Type B pancreatic cell (in vitro differentiated cells): Measurements from ENCODE around the gene TEX54. TPM values are rescaled to one million over a fixed set of nuclear protein-coding genes. Genes with fewer than 3 reads are reported as not detected.

Source experiments
- DNase-seq: peaks from one replicate; pipeline ENCODE4 v3.0.0; 2021; ENCODE audit warnings: mixed read lengths; ENCODE audit not compliant: unreplicated experiment; ENCODE audit errors: extremely low spot score
- H3K27ac Mint-ChIP-seq: 2 replicates; pipeline ENCODE4 v1.8.0; 2021; ENCODE audit warnings: mild to moderate bottlenecking, mixed read lengths
- H3K27me3 Mint-ChIP-seq: 2 replicates; pipeline ENCODE4 v1.8.0; 2021; ENCODE audit warnings: mixed read lengths
- H3K36me3 Mint-ChIP-seq: 2 replicates; pipeline ENCODE4 v1.8.0; 2021; ENCODE audit warnings: mixed read lengths
- H3K4me1 Mint-ChIP-seq: one replicate; pipeline ENCODE4 v1.8.0; 2021; ENCODE audit warnings: mixed read lengths; ENCODE audit not compliant: unreplicated experiment
- H3K4me3 Mint-ChIP-seq: 2 replicates; pipeline ENCODE4 v1.8.0; 2021; ENCODE audit warnings: mild to moderate bottlenecking, mixed read lengths
- H3K9me3 Mint-ChIP-seq: 2 replicates; pipeline ENCODE4 v1.8.0; 2021; ENCODE audit warnings: mixed read lengths
- total RNA-seq: library from RNA; stranded (reverse); gene quantifications from 2 replicates; pipeline ENCODE4 v1.2.1, GENCODE V29; 2021; ENCODE audit warnings: low replicate concordance
- TF ChIP-seq, protein P1 (sequence below): fragments of 200-600 bp; sonication (generic); conservative IDR thresholded peaks from 2 replicates; pipeline ENCODE4 v1.5.0; 2021; ENCODE audit warnings: antibody characterized with exemption, mild to moderate bottlenecking

The TEX54 gene
- total RNA-seq, 1 donor from 2014 or later: not detected

DNA sequence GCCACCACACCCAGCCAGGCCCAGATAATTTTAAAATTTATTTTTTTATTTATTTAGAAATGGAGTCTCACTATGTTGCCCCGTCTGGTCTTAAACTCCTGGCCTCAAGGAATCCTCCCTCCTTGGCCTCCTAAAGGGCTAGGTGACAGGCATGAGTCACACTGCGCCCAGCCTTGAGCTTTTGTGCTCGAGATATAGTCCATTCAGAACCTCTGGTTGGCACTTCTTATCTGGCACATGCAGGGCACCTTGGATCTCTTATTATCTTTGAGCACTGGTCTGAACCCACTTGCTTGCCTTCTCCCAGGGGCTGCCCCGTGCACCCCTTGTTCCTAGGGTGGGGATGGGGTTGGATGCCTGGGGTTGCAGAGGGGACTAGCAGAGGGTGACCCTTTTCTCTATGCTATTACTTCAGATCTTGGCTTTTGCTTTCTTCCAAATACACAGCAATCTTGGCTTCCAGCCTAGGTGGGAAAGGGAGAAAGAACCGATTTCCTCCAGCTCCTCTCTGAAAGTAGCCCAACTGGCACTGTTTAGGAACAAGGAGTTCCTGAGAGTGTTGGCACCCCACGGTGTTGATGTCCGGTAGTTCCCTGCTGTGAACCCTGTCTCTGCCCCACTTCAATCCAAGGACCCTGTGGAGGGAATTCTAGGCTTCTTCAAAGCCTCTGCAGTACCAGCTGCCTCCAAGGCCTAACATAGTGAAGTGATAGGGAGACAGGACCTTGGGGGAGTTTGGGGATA, 46.8 kb upstream of the TEX54 start:
- TF ChIP-seq, protein P1, sequence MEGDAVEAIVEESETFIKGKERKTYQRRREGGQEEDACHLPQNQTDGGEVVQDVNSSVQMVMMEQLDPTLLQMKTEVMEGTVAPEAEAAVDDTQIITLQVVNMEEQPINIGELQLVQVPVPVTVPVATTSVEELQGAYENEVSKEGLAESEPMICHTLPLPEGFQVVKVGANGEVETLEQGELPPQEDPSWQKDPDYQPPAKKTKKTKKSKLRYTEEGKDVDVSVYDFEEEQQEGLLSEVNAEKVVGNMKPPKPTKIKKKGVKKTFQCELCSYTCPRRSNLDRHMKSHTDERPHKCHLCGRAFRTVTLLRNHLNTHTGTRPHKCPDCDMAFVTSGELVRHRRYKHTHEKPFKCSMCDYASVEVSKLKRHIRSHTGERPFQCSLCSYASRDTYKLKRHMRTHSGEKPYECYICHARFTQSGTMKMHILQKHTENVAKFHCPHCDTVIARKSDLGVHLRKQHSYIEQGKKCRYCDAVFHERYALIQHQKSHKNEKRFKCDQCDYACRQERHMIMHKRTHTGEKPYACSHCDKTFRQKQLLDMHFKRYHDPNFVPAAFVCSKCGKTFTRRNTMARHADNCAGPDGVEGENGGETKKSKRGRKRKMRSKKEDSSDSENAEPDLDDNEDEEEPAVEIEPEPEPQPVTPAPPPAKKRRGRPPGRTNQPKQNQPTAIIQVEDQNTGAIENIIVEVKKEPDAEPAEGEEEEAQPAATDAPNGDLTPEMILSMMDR: no peak
- H3K36me3 Mint-ChIP-seq: peaks cover 30% of the 10 kb centered on the region
- no peak for DNase-seq
- H3K27me3 Mint-ChIP-seq: no peaks in the 10 kb centered on the region
- H3K4me1 Mint-ChIP-seq: peaks cover 40% of the 10 kb centered on the region
- H3K4me3 Mint-ChIP-seq: peak overlapping the region; percentile 100
- peak overlapping the region; percentile 100 for H3K27ac Mint-ChIP-seq
- H3K9me3 Mint-ChIP-seq: no peaks in the 10 kb centered on the region

DNA sequence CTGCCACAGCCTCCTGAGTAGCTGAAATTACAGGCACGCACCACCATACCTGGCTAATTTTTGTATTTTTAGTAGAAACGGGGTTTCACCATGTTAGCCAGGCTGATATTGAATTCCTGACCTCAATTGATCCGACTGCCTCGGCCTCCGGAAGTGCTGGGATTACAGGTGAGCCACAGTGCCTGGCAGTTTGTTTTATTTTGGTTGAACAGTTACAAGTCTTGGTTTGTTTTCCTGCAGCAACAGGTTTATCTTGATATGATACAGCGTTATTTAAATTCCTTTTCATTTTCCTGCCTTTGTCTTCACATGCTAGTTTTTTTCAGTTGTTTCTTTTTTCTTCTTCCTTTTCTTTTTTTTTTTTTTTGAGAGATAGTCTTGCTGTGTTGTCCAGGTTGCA, 44.1 kb upstream of the TEX54 start:
- DNase-seq: no peak
- H3K36me3 Mint-ChIP-seq: peaks cover 9% of the 10 kb centered on the region
- peaks cover 18% of the 10 kb centered on the region for H3K4me1 Mint-ChIP-seq
- H3K9me3 Mint-ChIP-seq: no peaks in the 10 kb centered on the region
- no peak overlapping the region for H3K4me3 Mint-ChIP-seq
- H3K27me3 Mint-ChIP-seq: no peaks in the 10 kb centered on the region
- TF ChIP-seq, protein P1: no peak
- peak overlapping the region; percentile 76 for H3K27ac Mint-ChIP-seq

DNA sequence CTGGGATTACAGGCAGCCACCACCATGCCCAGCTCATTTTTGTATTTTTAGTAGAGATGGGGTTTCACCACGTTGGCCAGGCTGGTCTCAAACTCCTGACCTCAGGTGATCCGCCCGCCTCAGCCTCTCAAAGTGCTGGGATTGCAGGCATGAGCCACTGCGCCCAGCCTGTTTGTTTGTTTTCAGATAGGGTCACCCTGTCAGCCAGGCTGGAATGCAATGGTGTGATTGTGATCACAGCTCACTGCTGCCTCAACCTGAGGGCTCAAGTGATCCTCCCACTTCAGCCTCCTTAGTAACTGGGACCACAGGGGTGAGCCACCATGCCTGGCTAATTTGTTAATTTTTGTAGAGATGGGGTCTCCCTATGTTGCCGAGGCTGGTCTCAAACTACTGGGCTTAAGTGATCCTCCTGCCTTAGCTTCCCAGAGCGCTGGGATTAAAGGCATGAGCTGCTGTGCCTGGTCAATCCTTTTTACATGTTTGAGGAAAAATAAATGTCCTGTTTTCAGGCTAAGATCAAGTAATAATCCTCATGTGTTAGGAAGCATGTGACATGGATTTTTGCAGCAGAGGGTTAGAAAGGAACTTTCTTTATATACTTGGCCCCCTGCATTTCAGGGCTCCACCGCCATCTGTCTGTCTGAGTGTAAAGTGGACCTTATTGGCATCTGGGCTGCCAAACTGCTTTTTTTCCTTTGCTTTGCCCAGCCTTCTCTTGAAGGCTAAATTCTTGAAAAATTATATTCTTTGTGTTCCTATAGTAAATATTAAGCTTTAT, 43.2 kb upstream of the TEX54 start:
- TF ChIP-seq, protein P1: no peak
- peaks cover 16% of the 10 kb centered on the region for H3K4me1 Mint-ChIP-seq
- DNase-seq: no peak
- no peak overlapping the region for H3K27ac Mint-ChIP-seq
- H3K27me3 Mint-ChIP-seq: no peaks in the 10 kb centered on the region
- H3K4me3 Mint-ChIP-seq: no peak overlapping the region
- no peaks in the 10 kb centered on the region for H3K9me3 Mint-ChIP-seq
- H3K36me3 Mint-ChIP-seq: peaks cover 6% of the 10 kb centered on the region

DNA sequence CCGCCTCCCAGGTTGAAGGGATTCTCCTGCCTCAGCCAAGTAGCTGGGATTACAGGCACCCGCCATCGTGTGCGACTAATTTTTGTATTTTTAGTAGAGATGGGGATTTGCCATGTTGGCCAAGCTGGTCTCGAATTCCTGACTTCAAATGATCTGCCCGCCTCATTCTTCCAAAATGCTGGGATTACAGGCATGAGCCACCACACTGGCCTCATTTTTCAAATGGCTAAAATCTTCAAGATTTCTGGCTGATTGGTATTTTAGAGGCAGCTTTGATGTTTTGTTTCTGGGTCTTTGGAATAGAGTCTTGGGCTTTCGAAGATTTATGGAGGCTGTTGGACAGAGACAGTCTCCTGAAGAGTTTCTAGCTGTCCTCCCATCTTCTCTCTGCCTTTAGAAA, 42.2 kb upstream of the TEX54 start:
- Mint-ChIP-seq H3K27me3 (no peaks in the 10 kb centered on the region), H3K27ac (no peak overlapping the region), H3K9me3 (no peaks in the 10 kb centered on the region), H3K4me1 (peaks cover 11% of the 10 kb centered on the region), H3K4me3 (no peak overlapping the region), H3K36me3 (peaks cover 6% of the 10 kb centered on the region)
- TF ChIP-seq, protein P1: no peak
- no peak for DNase-seq

DNA sequence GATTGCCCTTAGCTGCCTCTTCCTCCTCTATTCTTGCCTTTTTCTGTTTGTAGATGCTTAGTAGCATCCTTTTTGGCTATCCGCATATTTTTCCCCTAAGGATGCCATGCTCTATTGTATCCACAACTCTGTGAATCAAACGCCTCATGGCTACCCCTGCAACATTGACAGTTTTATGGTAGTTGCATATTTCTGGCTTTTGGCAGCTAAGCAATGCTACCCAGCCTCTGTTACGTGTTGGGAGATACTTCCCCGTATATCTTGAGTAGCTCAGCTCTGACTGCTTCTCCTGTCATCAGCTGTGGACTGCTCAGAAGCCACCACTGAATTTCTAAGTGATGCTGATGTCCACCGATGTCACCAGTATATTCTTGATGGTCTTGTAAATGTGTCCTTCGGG, 33.0 kb upstream of the TEX54 start:
- peaks cover 22% of the 10 kb centered on the region for H3K4me1 Mint-ChIP-seq
- H3K36me3 Mint-ChIP-seq: peaks cover 9% of the 10 kb centered on the region

More for the DNA sequence above, 33.0 kb upstream of the TEX54 start:
- TF ChIP-seq, protein P1: no peak
- H3K27me3 Mint-ChIP-seq: no peaks in the 10 kb centered on the region
- DNase-seq: no peak
- H3K9me3 Mint-ChIP-seq: no peaks in the 10 kb centered on the region
- peak overlapping the region; percentile 31 for H3K27ac Mint-ChIP-seq
- no peak overlapping the region for H3K4me3 Mint-ChIP-seq
